ENCODE data around the gene RELL1. TPM values are rescaled to one million over a fixed set of nuclear protein-coding genes. Genes with fewer than 3 reads are reported as not detected.
A peak's percentile ranks its signal among the peaks of the same experiment; 100 is the strongest.

RELL1 gene
- total RNA-seq, 2 donors from 2014 or later: 12.5 to 15.0 TPM

- 46 to 48% methylated on average over 6 of the region's 6 CpGs for WGBS, 2 donors
- H3K36me3 ChIP-seq (replicated peaks in 1 of 2; ENCODE audit: insufficient read depth in 1 of 2, low read depth in 2 of 2): peaks cover 0 to 12% of the 10 kb centered on the region in 2 donors
- H3K9me3 ChIP-seq: no peaks in the 10 kb centered on the region
- intact Hi-C loops (cut with DNase I): no loop called here
- no peak overlapping the region for H3K4me3 ChIP-seq
- H3K4me1 ChIP-seq: no peaks in the 10 kb centered on the region
- TF ChIP-seq POLR2A (IDR thresholded peaks at IDR 0.05): no peak
- no peak for TF ChIP-seq CTCF (IDR thresholded peaks at IDR 0.05)
- no peak overlapping the region for H3K27ac ChIP-seq
- H3K27me3 ChIP-seq: no peaks in the 10 kb centered on the region
- DNase-seq (no peak), ATAC-seq (no peak)
Observed at GRCh38 chr4:37586194-37586593, 100.0 kb downstream of the RELL1 start.

- ATAC-seq: no peak
- WGBS, 2 donors: 87 to 91% methylated on average over 9 of the region's 9 CpGs
- no peak for TF ChIP-seq CTCF (IDR thresholded peaks at IDR 0.05)
- TF ChIP-seq POLR2A (IDR thresholded peaks at IDR 0.05): no peak
Observed at GRCh38 chr4:37584493-37585060, 101.6 kb downstream of the RELL1 start.

GRCh38 chr4:37584071-37584470 is 102.1 kb downstream of the RELL1 start:
- WGBS, 2 donors: 52 to 65% methylated on average over 8 of the region's 8 CpGs
- ATAC-seq (peak; percentile 45), DNase-seq (no peak)
- H3K9me3 ChIP-seq: no peaks in the 10 kb centered on the region
- TF ChIP-seq POLR2A (IDR thresholded peaks at IDR 0.05) (no peak), CTCF (IDR thresholded peaks at IDR 0.05) (no peak)
- no peaks in the 10 kb centered on the region for H3K4me1 ChIP-seq
- intact Hi-C loops (cut with DNase I): no loop called here
- H3K27me3 ChIP-seq: no peaks in the 10 kb centered on the region
- no peak overlapping the region for H3K4me3 ChIP-seq
- no peak overlapping the region for H3K27ac ChIP-seq
- H3K36me3 ChIP-seq (replicated peaks in 1 of 2; ENCODE audit: insufficient read depth in 1 of 2, low read depth in 2 of 2): no peaks in the 10 kb centered on the region

More at GRCh38 chr4:37584493-37585060, 101.6 kb downstream of the RELL1 start:
- peaks cover 0 to 3% of the 10 kb centered on the region in 2 donors for H3K36me3 ChIP-seq (replicated peaks in 1 of 2; ENCODE audit: insufficient read depth in 1 of 2, low read depth in 2 of 2)
- H3K27me3 ChIP-seq: no peaks in the 10 kb centered on the region
- no peaks in the 10 kb centered on the region for H3K4me1 ChIP-seq
- H3K9me3 ChIP-seq: no peaks in the 10 kb centered on the region
- no peak overlapping the region for H3K4me3 ChIP-seq
- no peak for DNase-seq
- intact Hi-C loops (cut with DNase I): no loop called here
- no peak overlapping the region for H3K27ac ChIP-seq

- TF ChIP-seq CTCF (IDR thresholded peaks at IDR 0.05): no peak
- TF ChIP-seq POLR2A (IDR thresholded peaks at IDR 0.05): no peak
- intact Hi-C loops (cut with DNase I): no loop called here
- no peaks in the 10 kb centered on the region for H3K27me3 ChIP-seq
- ATAC-seq: no peak
- no peaks in the 10 kb centered on the region for H3K9me3 ChIP-seq
- no peak overlapping the region for H3K27ac ChIP-seq
- H3K4me1 ChIP-seq: no peaks in the 10 kb centered on the region
- no peaks in the 10 kb centered on the region for H3K36me3 ChIP-seq (replicated peaks in 1 of 2; ENCODE audit: insufficient read depth in 1 of 2, low read depth in 2 of 2)
- DNase-seq: no peak
- H3K4me3 ChIP-seq: no peak overlapping the region
Observed at GRCh38 chr4:37573566-37573965, 112.6 kb downstream of the RELL1 start.

GRCh38 chr4:37568489-37568888 is 117.7 kb downstream of the RELL1 start:
- no peak overlapping the region for H3K27ac ChIP-seq
- H3K36me3 ChIP-seq (replicated peaks in 1 of 2; ENCODE audit: insufficient read depth in 1 of 2, low read depth in 2 of 2): peaks cover 0 to 2% of the 10 kb centered on the region in 2 donors
- TF ChIP-seq CTCF (IDR thresholded peaks at IDR 0.05): no peak
- TF ChIP-seq POLR2A (IDR thresholded peaks at IDR 0.05): no peak
- 60 to 71% methylated on average over 7 of the region's 7 CpGs for WGBS, 2 donors
- DNase-seq (no peak), ATAC-seq (no peak)
- no peak overlapping the region for H3K4me3 ChIP-seq
- H3K9me3 ChIP-seq: no peaks in the 10 kb centered on the region
- H3K4me1 ChIP-seq: no peaks in the 10 kb centered on the region
- intact Hi-C loops (cut with DNase I): loop anchor here (10.0 kb wide), 1 partner anchor 124 kb away; no protein-coding TSS in a partner anchor
- H3K27me3 ChIP-seq: no peaks in the 10 kb centered on the region

Measured in body of pancreas (tissue), 4 donors.